Stimulated activated CD4-positive, alpha-beta T cell treated with anti-CD3 and anti-CD28 coated beads, Interleukin-15, amount 100 ng/mL, for 1 hour (primary cell): Measurements from ENCODE around the gene C14orf132.
"Not testable (repeated sequence)": the region's sequence is repeated elsewhere in the genome, so short reads cannot be mapped to it uniquely, and the experiment has no call there.

Experiments
- DNase-seq, 2 donors: peaks; one replicate each; pipeline ENCODE4 v3.0.0-alpha.2; 2020; ENCODE audit warnings: low read depth in 1 of 2, low spot score in 1 of 2

The C14orf132 gene

GRCh38 chr14:96038920-96039632, at the start of gene C14orf132:
Gene C14orf132, plus strand, starts transcription at chr14:96039362. Its CDS starts 139 bp downstream, at chr14:96039501.
- DNase-seq: peak; percentile 22 to 58

GRCh38 chr14:95993768-95994592, 45.2 kb upstream of the C14orf132 start:
- no peak for DNase-seq

DNA sequence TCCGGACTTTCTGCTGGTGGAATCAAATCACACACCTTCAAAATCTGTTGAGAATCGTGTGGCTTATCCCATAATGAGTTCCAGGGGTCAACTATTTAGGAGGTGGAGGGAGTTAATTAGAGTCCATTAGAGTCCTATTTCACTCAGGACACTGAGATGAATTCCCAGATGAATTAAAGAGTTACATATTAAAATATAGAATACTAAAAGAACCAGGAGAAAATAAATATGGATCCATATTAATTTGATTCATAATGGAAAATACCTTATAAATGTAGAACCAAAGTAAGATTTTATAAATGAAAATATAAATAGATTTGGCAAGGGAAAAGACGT, 44.6 kb upstream of the C14orf132 start:
- DNase-seq: no peak

- DNase-seq: no peak
These were observed 40.5 kb upstream of the C14orf132 start for GRCh38 chr14:95998656-95999055.

- no peak for DNase-seq
These were observed 37.2 kb upstream of the C14orf132 start for GRCh38 chr14:96001866-96002497.

DNA sequence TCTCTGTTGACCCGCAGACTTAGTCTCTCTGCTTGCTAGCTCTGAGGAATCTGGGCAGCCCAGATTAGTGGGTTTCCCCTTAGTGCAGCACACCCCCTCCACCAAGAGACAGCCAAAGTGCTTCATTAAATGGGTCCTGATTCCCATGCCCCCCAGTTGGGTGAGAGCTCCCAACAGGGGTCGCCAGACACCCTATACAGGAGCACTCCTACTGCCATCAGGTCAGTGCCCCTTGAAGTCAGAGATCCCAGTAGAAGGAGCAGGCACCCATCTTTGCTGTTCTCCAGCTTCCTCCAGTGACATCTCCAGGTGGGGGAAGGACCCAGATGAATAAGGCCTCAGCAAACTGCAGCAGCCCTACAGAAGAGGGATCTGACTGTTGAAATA, 36.7 kb upstream of the C14orf132 start:
- DNase-seq: no peak

DNA sequence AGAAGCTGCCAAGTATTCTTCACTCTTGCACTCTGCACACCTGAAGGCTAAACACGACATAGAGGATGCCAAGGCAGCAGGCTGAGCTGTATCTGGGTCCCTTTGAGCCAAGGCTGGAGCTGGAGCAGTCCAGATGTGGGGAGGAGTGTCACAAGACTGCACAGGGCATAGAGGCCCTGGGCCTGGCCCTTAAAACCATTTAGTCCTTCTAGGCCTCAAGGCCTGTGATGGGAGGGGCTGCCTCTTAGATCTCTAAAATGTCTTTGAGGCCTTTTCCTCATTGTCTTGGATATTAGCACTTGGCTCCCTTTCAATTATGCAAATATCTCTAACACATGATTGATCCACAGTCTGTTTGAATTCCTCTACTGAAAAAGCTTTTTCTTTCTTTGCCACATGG, 28.0 kb upstream of the C14orf132 start:
- DNase-seq: no peak

GRCh38 chr14:96011607-96012006, 27.6 kb upstream of the C14orf132 start:
- DNase-seq: no peak

DNA sequence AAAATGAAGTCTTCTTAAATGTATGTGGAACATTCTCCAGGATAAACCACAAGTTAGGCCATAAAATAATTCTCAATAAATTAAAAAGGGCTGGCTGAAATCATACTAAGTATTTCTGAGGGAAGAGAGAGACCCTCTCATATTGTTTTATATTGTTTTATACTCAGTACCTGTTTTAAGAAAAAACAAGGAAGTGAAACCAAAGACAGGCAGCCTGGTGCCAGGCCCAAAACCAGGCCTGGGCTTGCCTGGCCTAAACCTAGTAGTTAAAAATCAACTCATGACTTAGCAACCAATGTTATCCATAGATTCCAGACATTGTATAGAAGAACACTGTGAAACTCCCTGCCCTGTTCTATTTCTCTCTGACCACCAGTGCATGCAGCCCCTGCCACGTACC, 26.4 kb upstream of the C14orf132 start:
- not testable (repeated sequence) for DNase-seq

DNA sequence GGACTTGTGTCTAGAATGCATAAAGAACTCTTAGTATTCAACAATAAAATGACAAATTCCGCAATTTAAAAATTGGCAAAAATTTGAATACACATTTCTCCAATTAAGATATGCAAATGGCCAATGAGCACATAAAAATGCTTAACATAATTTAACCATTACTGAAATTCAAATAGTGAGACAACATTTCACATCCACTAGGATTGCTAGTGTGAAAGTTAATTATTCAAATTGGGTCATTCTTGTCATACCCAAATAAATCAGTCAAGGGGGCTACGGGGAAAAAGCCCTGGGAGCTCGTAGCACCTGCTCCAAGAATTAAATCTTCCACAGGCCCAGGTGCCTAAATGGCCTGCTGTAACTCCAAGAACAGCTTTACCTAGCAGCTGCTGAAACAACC, 25.0 kb upstream of the C14orf132 start:
- no peak for DNase-seq

GRCh38 chr14:96016501-96017160, 22.5 kb upstream of the C14orf132 start:
- DNase-seq: no peak

DNA sequence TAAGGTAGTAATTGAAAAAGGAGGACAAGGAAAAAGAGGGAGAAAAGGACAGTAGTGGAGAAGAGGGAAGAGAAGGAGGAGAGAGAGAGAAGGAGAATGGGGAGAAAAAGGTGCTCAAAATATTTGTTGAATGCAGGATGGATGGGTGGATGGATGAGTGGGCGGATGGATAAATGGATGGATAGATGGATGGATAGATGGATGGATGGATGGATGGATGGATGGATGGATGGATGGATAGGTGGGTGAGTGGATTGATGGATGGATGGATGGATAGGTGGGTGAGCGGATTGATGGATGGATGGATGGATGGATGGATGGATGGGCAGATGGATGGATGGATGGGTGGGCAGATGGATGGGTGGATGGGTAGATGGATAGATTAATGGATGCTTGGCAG, 21.3 kb upstream of the C14orf132 start:
- no peak for DNase-seq

DNA sequence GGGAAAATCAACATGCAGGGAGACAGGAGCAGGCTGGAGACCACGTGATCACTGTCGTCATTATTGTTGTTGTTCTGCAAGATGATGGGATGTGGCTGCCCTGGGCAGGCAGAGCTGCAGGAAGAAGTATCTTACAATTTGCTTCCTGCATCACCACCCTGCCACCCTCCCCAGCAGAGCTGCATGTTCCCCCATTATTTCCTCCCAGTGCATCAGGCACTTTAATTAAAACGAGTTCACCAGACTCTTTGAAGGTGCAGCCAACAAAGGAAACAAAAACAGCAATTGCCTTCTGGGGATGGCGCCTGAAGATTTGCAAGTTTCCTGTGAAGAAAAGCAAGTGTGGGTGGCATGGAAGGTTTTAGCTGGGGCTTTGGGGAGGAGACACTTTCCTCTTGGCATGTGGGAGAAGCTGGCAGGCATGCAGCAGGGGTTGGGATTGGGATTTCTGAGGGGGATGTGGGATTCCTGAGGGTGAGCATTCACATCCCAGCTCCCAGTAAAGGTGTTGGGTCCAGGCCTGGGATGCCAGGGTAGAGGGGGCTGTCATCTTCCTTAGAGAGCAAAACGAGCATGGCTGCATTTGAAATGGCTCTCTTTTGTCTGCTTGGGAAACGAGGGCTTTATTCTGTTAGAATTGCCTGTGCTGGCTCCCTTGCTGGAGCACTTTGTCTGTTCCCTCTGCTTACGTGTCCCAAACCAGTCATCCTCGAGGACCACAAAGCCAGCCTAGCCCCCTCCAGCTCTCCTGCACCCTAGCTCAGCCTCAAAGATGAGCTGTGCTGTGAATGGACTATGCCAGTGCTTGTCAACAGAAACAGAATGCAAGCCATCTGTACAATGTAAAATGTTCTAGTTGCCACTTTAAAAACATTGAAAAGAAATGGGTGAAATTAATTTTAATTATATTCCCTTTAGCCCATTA, 11.5 kb upstream of the C14orf132 start:
- DNase-seq: no peak

DNA sequence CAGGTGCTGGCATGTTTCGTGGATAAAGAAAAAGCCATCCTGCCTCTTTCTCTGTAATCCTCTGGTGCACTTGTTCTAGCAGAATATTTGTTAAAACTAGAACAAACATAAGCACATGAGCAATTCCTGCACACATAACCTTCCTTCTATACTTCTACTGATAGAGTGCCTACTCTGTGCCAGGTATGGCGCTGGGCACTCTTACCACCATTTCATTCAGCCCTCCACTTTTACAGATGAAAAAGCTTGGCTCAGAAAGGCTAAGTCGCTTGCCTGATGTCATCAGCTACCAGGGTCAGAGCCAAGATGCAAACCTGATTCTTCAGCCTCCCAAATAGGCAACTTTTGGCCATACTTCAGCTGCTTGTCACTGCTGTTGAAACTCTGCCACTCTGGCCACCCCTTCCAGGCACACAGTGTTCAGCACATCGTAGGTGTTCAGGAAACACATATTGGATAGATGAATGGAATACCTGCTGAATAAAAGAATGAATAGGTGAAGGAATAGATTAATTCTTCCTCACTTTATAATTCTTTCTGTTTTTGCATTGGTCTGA, 10.0 kb upstream of the C14orf132 start:
- DNase-seq: no peak

- DNase-seq: no peak
These were observed 8.9 kb upstream of the C14orf132 start for GRCh38 chr14:96030108-96030760.

DNA sequence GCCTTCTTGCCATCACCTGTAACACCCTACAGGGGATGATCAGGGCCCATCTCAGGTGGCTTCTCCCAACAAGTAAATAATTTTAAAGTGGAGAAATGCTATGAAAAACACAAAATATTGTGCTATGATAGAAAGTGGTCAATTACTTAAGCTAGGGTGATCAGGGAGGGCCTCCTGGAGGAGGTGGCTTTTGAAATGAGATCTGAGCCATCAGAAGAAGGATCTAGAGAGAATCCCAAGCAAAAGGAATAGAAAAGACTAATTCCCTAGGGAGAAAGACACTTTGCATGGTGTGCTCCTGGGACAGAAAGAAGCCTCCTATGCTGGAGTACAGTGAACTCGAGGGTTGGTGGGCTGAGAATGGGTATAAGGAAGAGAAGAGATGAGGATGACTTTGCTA, 7.5 kb upstream of the C14orf132 start:
- DNase-seq: no peak

DNA sequence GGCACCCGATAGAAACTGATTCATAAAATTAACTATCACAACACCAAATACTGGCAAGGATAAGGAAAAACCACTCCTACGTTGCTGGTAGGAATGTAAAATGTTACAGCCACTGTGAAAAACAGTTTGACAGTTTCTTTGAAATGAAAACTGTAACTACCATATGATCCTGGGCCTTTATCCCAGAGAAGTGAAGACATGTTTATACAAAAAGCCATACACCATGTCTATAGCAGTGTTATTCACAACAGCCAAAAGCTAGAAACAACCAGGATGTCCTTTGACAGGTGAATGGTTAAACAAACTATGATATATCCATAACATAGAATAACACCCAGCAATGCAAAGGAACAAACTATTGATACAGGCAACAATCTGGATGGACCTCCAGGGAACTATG, 3.7 kb upstream of the C14orf132 start:
- no peak for DNase-seq

DNA sequence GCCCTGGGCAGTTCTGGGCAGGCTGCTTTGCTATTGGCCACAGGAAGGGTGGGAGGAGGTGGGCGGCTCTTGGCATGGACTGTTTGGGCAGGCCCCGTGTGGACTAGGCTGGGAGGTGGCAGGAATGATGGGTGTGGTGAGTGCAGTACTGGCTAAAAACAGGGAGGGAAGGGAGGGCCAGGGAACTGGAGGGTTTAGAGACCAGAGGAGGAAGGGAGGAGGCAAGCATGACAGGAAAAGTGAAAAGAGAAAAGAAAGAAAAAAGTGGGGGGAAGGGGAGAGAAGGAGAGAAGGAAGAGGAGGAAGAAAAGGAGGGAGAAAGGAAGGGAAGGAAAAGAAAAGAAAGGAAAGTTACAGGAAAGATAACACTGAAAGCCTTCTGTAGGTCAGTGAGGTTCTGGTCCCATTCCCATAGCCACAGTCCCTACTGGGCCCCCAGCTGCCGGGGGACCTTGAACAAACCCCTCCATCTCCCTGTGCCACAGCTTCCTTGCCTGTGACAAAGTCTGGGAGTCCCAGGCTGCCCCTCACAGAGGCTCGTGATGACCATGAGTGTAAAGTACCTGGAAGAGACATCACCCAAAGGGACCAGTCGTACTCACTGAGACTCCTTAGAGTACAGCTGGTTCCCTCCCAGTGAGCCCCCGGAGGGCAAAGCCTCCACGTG, 1.1 kb upstream of the C14orf132 start:
- DNase-seq: no peak

- no peak for DNase-seq
These were observed 623 bp upstream of the C14orf132 start for GRCh38 chr14:96038558-96038919.
